DMS53 treated with DMSO at 0.1 percent for 48 hours (cell line): ENCODE results near the gene EEA1.

ENCODE experiments used
- DNase-seq: peaks from one replicate; lab custom pipeline; 2025; ENCODE audit not compliant: unreplicated experiment; lab: John Stamatoyannopoulos, UW

The EEA1 gene

GRCh38 chr12:92938638-92939037 is 9.5 kb upstream of the EEA1 start:
- no peak for DNase-seq

GRCh38 chr12:92938018-92938417 is 8.9 kb upstream of the EEA1 start:
- no peak for DNase-seq

- no peak for DNase-seq
Measured at GRCh38 chr12:92933606-92934005, 4.5 kb upstream of the EEA1 start.

GRCh38 chr12:92930421-92930820 is 1.3 kb upstream of the EEA1 start:
- DNase-seq = no peak

- no peak for DNase-seq
Measured at GRCh38 chr12:92929983-92930382, 888 bp upstream of the EEA1 start.

GRCh38 chr12:92928421-92928961 is 604 bp downstream of the EEA1 start:
- DNase-seq = no peak

- DNase-seq = no peak
Measured at GRCh38 chr12:92927436-92928281, 1.4 kb downstream of the EEA1 start.

- no peak for DNase-seq
Measured at GRCh38 chr12:92927055-92927435, 2.0 kb downstream of the EEA1 start.

GRCh38 chr12:92926549-92926948 is 2.5 kb downstream of the EEA1 start:
- no peak for DNase-seq

- DNase-seq = no peak
Measured at GRCh38 chr12:92921877-92922276, 7.2 kb downstream of the EEA1 start.

- no peak for DNase-seq
Measured at GRCh38 chr12:92915365-92915764, 13.7 kb downstream of the EEA1 start.

- DNase-seq = no peak
Measured at GRCh38 chr12:92914170-92914569, 14.9 kb downstream of the EEA1 start.

GRCh38 chr12:92912672-92913071 is 16.4 kb downstream of the EEA1 start:
- no peak for DNase-seq

- no peak for DNase-seq
Measured at GRCh38 chr12:92912052-92912451, 17.0 kb downstream of the EEA1 start.

GRCh38 chr12:92911339-92911738 is 17.8 kb downstream of the EEA1 start:
- DNase-seq = no peak

GRCh38 chr12:92908108-92908507 is 21.0 kb downstream of the EEA1 start:
- no peak for DNase-seq

GRCh38 chr12:92905811-92906554 is 23.1 kb downstream of the EEA1 start:
- no peak for DNase-seq

GRCh38 chr12:92905258-92905810 is 23.8 kb downstream of the EEA1 start:
- no peak for DNase-seq

GRCh38 chr12:92900941-92901340 is 28.2 kb downstream of the EEA1 start:
- DNase-seq = no peak

- no peak for DNase-seq
Measured at GRCh38 chr12:92899386-92900001, 29.6 kb downstream of the EEA1 start.

- DNase-seq = no peak
Measured at GRCh38 chr12:92898755-92899154, 30.3 kb downstream of the EEA1 start.
